GM23248 (cell line): Measurements from ENCODE around the gene TSPEAR. TPM values are rescaled to one million over a fixed set of nuclear protein-coding genes. Genes with fewer than 3 reads are reported as not detected.

Source experiments
- DNase-seq: peaks from one replicate; pipeline ENCODE4 v3.0.0-alpha.2; 2015
- H2AFZ ChIP-seq: fragments of 200-600 bp; sonication (generic); 2 replicates; pipeline ENCODE4 v1.6.1; 2016; ENCODE audit warnings: antibody characterized with exemption
- H3F3A ChIP-seq: fragments of 200-600 bp; sonication (generic); 2 replicates; pipeline ENCODE4 v1.6.1; 2016; ENCODE audit warnings: mild to moderate bottlenecking, antibody characterized with exemption, mixed run types; ENCODE audit not compliant: insufficient read depth
- H3K27ac ChIP-seq: fragments of 200-600 bp; sonication (generic); 2 replicates; pipeline ENCODE4 v1.5.1; 2016; ENCODE audit warnings: mild to moderate bottlenecking
- H3K27me3 ChIP-seq: fragments of 200-600 bp; sonication (generic); replicated peaks from 2 replicates; pipeline ENCODE4 v1.6.1; 2016; ENCODE audit warnings: mild to moderate bottlenecking; ENCODE audit not compliant: insufficient read depth
- H3K36me3 ChIP-seq: fragments of 200-600 bp; sonication (generic); 2 replicates; pipeline ENCODE4 v1.6.1; 2016; ENCODE audit warnings: low read depth, mild to moderate bottlenecking
- H3K4me1 ChIP-seq: fragments of 200-600 bp; sonication (generic); 2 replicates; pipeline ENCODE4 v1.6.1; 2016; ENCODE audit warnings: mild to moderate bottlenecking; ENCODE audit not compliant: insufficient read depth
- H3K4me2 ChIP-seq: fragments of 200-600 bp; sonication (generic); one replicate; pipeline ENCODE4 v1.6.1; 2016; ENCODE audit warnings: mild to moderate bottlenecking; ENCODE audit not compliant: unreplicated experiment
- H3K4me3 ChIP-seq: fragments of 200-600 bp; sonication (generic); 2 replicates; pipeline ENCODE4 v1.5.1; 2016; ENCODE audit warnings: mild to moderate bottlenecking
- H3K79me2 ChIP-seq: fragments of 200-600 bp; sonication (generic); 2 replicates; pipeline ENCODE4 v1.6.1; 2016; ENCODE audit warnings: mild to moderate bottlenecking; ENCODE audit not compliant: insufficient read depth
- H3K9ac ChIP-seq: fragments of 200-600 bp; sonication (generic); 2 replicates; pipeline ENCODE4 v1.6.1; 2016; ENCODE audit warnings: mild to moderate bottlenecking
- H3K9me2 ChIP-seq: fragments of 200-600 bp; sonication (generic); 2 replicates; pipeline ENCODE4 v1.6.1; 2016; ENCODE audit warnings: mixed run types, mild to moderate bottlenecking, moderate library complexity; ENCODE audit not compliant: insufficient read depth
- H3K9me3 ChIP-seq: fragments of 200-600 bp; sonication (generic); one replicate; pipeline ENCODE4 v1.6.1; 2017; ENCODE audit warnings: low read depth
- H4K20me1 ChIP-seq: fragments of 200-600 bp; sonication (generic); 2 replicates; pipeline ENCODE4 v1.6.0; 2016; ENCODE audit not compliant: insufficient read depth
- EZH2 ChIP-seq: fragments of 200-600 bp; sonication (generic); IDR thresholded peaks from 2 replicates; pipeline ENCODE4 v1.6.1; 2018; ENCODE audit warnings: antibody characterized with exemption, mild to moderate bottlenecking; ENCODE audit not compliant: insufficient read depth, poor library complexity, severe bottlenecking
- EZH2phosphoT487 ChIP-seq: fragments of 200-600 bp; sonication (generic); IDR thresholded peaks from 2 replicates; pipeline ENCODE4 v1.6.1; 2018; ENCODE audit warnings: antibody characterized with exemption, moderate library complexity, mild to moderate bottlenecking, low read depth; ENCODE audit not compliant: insufficient read depth
- WGBS, 2 experiments: methylation state at CpG; one replicate each; pipeline ENCODE4 v1.1.6; 2015 to 2017; ENCODE audit warnings: low lambda C conversion rate in 2 of 2, low coverage in 1 of 2; ENCODE audit errors: missing lambda C conversion rate in 2 of 2; 5-methylcytosine and 5-hydroxymethylcytosine counted together
- in situ Hi-C: fragments of 300-500 bp; cut with MboI; formaldehyde crosslinking; loops from 2 replicates; pipeline ENCODE4 v1.15.0; 2020
- polyA plus RNA-seq: library from polyadenylated mRNA; unstranded; fragments of >200 nt; fragmentation: Nextera tagmentation; extraction: Ambion mirVana; gene quantifications from 2 replicates; pipeline ENCODE4 v1.2.1, GENCODE V29; 2016
- total RNA-seq: library from RNA; depleted of rRNA; stranded (reverse); fragments of >200 nt; shearing (Covaris generic); gene quantifications from 2 replicates; pipeline ENCODE4 v1.2.3, GENCODE V29; 2014

TSPEAR gene
- total and polyA plus RNA-seq, 2 experiments from 2014 or later: not detected

DNA sequence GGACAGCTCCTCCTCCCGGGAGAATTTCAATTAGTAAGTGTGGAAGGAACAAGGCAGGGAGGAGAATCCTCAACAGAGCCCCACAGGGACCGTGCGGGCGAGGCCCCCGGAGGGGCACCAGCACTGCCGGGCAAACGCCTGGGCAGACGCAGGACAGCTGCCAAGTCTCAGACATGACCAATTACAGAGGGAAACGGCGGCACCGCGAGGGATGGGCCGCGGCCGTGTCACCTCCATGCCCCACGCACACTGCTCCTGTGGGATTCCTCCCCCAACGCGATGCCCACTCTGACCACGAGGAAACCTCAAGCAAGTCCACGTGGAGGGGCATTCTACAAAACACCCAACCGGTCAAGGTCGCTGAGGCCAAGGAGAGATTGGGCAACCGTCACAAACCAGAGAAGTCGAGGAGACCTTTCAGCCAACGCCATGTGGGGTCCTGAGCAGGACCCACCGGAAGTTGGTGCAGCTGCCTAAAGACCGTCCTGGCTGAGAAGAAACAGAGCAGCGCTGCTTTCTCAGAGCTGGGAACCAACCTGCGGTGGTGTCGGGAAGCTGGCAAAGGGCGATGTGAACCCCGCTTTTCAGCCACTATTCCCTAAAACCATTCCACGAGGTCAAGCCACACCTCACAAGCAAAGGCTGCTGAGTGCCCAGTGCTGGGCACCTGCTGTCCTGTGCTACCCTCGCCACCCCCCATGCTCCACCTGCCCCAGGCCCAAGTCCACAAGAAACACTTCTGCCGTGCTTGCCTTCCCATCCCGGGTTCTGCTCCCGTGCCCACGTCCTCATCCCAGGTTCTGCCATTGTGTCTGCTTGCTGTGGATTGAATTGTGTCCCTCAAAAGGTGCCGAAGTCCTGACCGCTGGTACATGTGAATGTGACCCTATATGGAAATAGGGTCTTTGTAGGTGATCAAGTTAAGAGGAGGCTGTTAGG lies 139.3 kb downstream of the TSPEAR start:
- 62 to 64% methylated on average over 38 to 39 of the region's 40 CpGs for WGBS, 2 experiments
- H3K4me1 ChIP-seq: no peaks in the 10 kb centered on the region
- TF ChIP-seq EZH2phosphoT487 (no peak), EZH2 (no peak)
- in situ Hi-C loops: no loop called here
- no peak overlapping the region for H2AFZ ChIP-seq
- H3K9ac ChIP-seq: no peak overlapping the region
- H3K4me2 ChIP-seq: no peak overlapping the region
- no peak for DNase-seq
- no peak overlapping the region for H3K4me3 ChIP-seq
- no peaks in the 10 kb centered on the region for H4K20me1 ChIP-seq
- no peaks in the 10 kb centered on the region for H3K79me2 ChIP-seq
- H3K27me3 ChIP-seq: peaks cover 5% of the 10 kb centered on the region
- no peaks in the 10 kb centered on the region for H3K9me3 ChIP-seq
- H3F3A ChIP-seq: no peaks in the 10 kb centered on the region
- no peak overlapping the region for H3K27ac ChIP-seq
- no peaks in the 10 kb centered on the region for H3K9me2 ChIP-seq
- no peaks in the 10 kb centered on the region for H3K36me3 ChIP-seq

DNA sequence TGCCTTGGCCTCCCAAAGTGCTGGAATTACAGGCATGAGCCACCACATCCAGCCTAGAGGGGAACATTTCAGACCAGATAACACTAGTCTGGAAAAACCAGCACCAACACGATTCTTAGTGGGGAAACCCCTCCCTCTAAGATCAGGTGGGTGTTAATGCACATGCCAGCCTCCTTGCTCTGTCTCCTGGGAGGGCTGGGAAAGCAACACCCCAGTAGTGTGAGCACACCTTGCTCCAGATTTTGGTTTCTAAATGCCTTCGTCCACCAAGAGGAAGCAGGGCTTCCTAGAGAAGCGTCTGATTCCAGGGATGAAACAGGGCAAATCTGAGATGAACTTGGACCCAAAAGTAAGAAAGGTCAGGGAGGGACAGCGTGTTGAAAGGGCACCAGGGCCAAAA lies 140.1 kb downstream of the TSPEAR start:
- Histone ChIP-seq H3K9me2 (no peaks in the 10 kb centered on the region), H3F3A (no peaks in the 10 kb centered on the region), H3K9ac (no peak overlapping the region), H3K27ac (no peak overlapping the region), H3K4me3 (no peak overlapping the region), H3K4me1 (no peaks in the 10 kb centered on the region), H3K79me2 (no peaks in the 10 kb centered on the region), H3K4me2 (no peak overlapping the region), H4K20me1 (no peaks in the 10 kb centered on the region), H3K36me3 (no peaks in the 10 kb centered on the region), H3K27me3 (peaks cover 13% of the 10 kb centered on the region; the same call in 1 of the 2 replicates), H3K9me3 (no peaks in the 10 kb centered on the region), H2AFZ (no peak overlapping the region)
- in situ Hi-C loops: no loop called here
- no peak for TF ChIP-seq EZH2
- no peak for TF ChIP-seq EZH2phosphoT487
- no peak for DNase-seq
- WGBS, 2 experiments: 21 to 26% methylated on average over 4 of the region's 4 CpGs

DNA sequence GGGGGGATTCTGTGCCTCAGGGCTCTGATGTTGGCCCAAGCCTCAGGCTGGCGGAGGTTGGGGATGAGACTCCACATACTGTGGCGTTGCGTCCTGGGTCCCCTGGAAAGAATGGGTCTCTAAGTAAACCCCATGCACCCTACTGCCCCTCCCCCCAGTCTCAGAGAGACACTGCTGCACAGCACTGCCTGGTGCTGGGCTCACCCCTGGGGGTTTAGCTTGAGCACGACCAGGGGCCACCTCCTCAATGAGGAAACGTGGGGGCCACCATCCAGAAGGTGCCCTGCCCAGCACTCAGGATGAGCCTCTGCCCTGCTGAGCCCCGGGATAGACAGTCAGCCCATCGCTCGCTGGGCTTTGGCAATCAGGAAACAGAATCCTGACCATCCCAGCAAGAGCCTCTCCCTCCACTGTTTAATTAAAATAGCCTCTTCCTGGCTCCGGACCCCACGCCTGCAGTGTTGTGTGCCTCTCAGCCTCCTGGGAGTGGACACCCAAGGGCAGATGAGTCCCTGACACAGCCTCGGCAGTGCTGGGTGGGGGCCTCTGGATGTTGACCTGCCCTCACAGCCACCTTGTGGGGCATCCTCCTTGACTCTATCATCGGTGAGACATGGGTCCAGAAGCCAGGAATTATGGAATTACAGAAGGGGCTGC lies 141.4 kb downstream of the TSPEAR start:
- TF ChIP-seq EZH2 (no peak), EZH2phosphoT487 (no peak)
- no peaks in the 10 kb centered on the region for H3K4me1 ChIP-seq
- H4K20me1 ChIP-seq: no peaks in the 10 kb centered on the region
- H3K9ac ChIP-seq: no peak overlapping the region
- WGBS, 2 experiments: 39 to 44% methylated on average over 11 to 12 of the region's 12 CpGs
- H3K9me3 ChIP-seq: no peaks in the 10 kb centered on the region
- H3F3A ChIP-seq: no peaks in the 10 kb centered on the region
- no peaks in the 10 kb centered on the region for H3K36me3 ChIP-seq
- no peaks in the 10 kb centered on the region for H3K79me2 ChIP-seq
- DNase-seq: no peak
- H3K4me2 ChIP-seq: no peak overlapping the region
- no peak overlapping the region for H2AFZ ChIP-seq
- no peak overlapping the region for H3K4me3 ChIP-seq
- H3K27me3 ChIP-seq: peaks cover 14% of the 10 kb centered on the region; the same call in 1 of the 2 replicates
- in situ Hi-C loops: no loop called here
- H3K27ac ChIP-seq: no peak overlapping the region
- no peaks in the 10 kb centered on the region for H3K9me2 ChIP-seq

DNA sequence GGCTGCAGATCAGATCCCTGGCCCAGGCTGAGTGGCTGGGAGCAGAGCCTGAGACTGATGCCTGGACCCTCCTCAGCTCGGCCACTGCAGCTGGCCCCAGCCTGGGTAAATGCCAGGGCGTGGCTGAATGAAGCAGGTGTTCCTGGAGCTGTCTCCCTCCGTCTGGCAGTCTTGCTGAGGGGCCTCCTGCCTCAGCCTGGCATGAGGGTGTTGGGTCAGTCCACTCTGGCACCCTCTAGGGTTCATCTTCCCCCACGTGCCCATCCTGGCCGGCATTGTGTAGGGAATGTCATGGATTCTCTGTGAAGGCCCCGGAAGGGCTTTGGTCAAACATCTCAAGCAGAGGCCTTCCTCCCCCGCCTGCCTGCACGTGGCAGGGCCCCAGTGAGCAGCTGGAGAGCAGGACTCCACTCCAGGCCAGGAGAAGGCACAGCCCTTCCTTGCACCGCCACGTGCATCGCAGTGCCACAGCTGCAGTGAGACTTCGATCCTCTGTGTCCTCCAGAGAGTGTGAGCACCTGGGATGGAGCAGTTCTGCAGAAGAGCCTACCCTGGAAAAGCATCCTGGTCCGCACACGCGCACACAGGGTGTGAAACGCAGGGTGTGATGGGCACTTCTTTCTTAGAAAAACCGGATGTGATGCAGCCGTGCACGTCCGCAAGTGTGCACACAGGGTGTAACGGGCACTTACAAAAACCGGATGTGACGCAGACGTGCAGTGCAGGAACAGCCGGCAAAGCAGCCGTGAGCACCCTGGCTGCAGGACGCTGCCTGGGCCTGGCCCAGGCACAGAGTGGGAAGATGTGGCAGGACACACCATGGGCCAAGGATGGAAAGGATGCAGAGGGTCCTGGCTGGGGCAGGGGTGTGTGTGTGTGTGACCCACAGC lies 142.5 kb downstream of the TSPEAR start:
- Histone ChIP-seq H3K36me3 (no peaks in the 10 kb centered on the region), H3K4me1 (no peaks in the 10 kb centered on the region), H3K27me3 (peaks cover 14% of the 10 kb centered on the region; the same call in 1 of the 2 replicates), H3F3A (no peaks in the 10 kb centered on the region), H3K4me2 (no peak overlapping the region), H3K79me2 (no peaks in the 10 kb centered on the region), H3K4me3 (no peak overlapping the region), H4K20me1 (no peaks in the 10 kb centered on the region), H3K9me2 (no peaks in the 10 kb centered on the region), H2AFZ (no peak overlapping the region), H3K9ac (no peak overlapping the region), H3K9me3 (no peaks in the 10 kb centered on the region), H3K27ac (no peak overlapping the region)
- no peak for DNase-seq
- WGBS, 2 experiments: 48 to 49% methylated on average over 26 to 27 of the region's 27 CpGs
- no peak for TF ChIP-seq EZH2phosphoT487
- TF ChIP-seq EZH2: no peak
- in situ Hi-C loops: no loop called here
